ENCODE results near the gene FAM13A. TPM values are rescaled to one million over a fixed set of nuclear protein-coding genes. Genes with fewer than 3 reads are reported as not detected.

FAM13A gene
- total and polyA plus RNA-seq, 2 donors (not counting 3 experiments of a cell fraction or from before 2014, with no cell fraction given) = 3.3 to 10.5 TPM

DNA sequence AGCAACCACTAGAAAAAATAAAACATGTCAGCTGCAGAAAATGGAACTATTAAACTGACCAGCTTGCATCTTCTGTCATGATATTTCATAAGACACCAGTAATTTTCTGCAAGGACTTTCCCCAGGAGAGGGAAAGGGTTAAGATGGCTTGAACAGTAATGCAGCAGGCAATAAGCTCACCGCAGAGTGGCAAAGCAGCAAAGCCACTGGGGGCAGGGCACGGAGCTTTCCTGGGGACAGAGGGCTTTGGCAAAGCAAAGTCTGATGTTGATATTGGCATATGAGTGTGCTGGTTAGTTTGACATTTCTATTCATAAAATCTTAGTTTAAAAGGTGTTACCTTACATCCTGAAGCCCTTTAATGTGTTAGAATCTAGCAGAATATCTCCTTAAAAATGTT is 304.2 kb downstream of the FAM13A start:
- Histone ChIP-seq H3K36me3 (ENCODE audit: control insufficient read depth in 2 of 2, extremely low read depth in 1 of 2, insufficient read depth in 2 of 2, low read length in 2 of 2) (peaks cover 0 to 5% of the 10 kb centered on the region in 2 experiments), H2AFZ (ENCODE audit: low read depth, low read length) (no peak overlapping the region), H3K9me3 (replicated peaks; ENCODE audit: control insufficient read depth, insufficient read depth, low read length) (no peaks in the 10 kb centered on the region), H3K27ac (ENCODE audit: insufficient read depth, low read depth, low read length) (no peak overlapping the region), H3K27me3 (ENCODE audit: control insufficient read depth in 2 of 2, insufficient read depth in 2 of 2, low read length in 2 of 2) (no peaks in the 10 kb centered on the region), H3K4me2 (ENCODE audit: insufficient read depth, low read length) (no peak overlapping the region), H4K20me1 (replicated peaks; ENCODE audit: control insufficient read depth, extremely low read depth, insufficient read depth, low read length) (no peaks in the 10 kb centered on the region), H3K9ac (replicated peaks; ENCODE audit: extremely low read depth, insufficient read depth, low read length) (no peak overlapping the region), H3K9me1 (replicated peaks; ENCODE audit: control insufficient read depth, extremely low read depth, insufficient read depth, low read length) (no peaks in the 10 kb centered on the region), H3K79me2 (ENCODE audit: control insufficient read depth, insufficient read depth, low read length) (no peaks in the 10 kb centered on the region), H3K4me3 (replicated peaks in 1 of 3; ENCODE audit: insufficient read depth in 1 of 3, low read depth in 1 of 3, low read length in 3 of 3) (no peak overlapping the region), H3K4me1 (ENCODE audit: control insufficient read depth, extremely low read depth, insufficient read depth, low read length) (no peaks in the 10 kb centered on the region)
- dilution Hi-C loops (cut with MboI; ENCODE audit: extremely low pct_ligation_motif_present, low sequenced_read_pairs) (no loop called here), intact Hi-C loops (cut with micrococcal nuclease) (no loop called here)
- ChIA-PET CTCF (interaction anchor here (1.2 to 1.3 kb wide), 2 partner anchors 13 to 38 kb away, joined by 5 read pairs; no protein-coding TSS in a partner anchor), POLR2A (no interaction called here)
- BruUV-seq (replicated peaks) = no TSS peak
- TF ChIP-seq JUN (IDR thresholded peaks at IDR 0.05; ENCODE audit: borderline replicate concordance, insufficient read depth, insufficient read length, low read depth) = no peak
- TF ChIP-seq FOS (IDR thresholded peaks at IDR 0.05; ENCODE audit: borderline replicate concordance, insufficient read depth, low read length) = no peak
- DNase-seq (ENCODE audit: low read depth, low spot score) (no peak), FAIRE-seq (no peak)

DNA sequence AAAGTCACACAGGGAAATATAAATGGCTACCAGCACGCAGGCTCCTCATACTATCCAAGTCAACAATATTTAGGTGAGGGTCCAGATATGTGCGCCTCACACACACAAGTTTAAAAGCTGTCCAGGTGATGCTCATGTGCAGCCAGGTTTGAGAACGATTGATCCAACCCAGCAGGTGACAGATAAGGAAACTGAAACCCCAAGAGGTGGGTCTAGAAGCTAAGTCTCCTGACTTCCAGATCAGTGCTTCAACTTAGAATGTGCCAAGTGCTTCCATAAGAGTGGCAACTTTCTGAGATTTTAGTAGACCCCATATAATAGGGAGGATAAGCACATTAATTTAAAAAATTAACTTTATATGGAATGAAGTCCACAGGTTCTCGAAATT is 304.9 kb downstream of the FAM13A start:
- DNase-seq (ENCODE audit: low read depth, low spot score) = no peak
- peaks cover 0 to 9% of the 10 kb centered on the region in 2 experiments for H3K36me3 ChIP-seq (ENCODE audit: control insufficient read depth in 2 of 2, extremely low read depth in 1 of 2, insufficient read depth in 2 of 2, low read length in 2 of 2)
- POLR2A ChIA-PET = no interaction called here
- BruUV-seq (replicated peaks) = no TSS peak
- no peaks in the 10 kb centered on the region for H4K20me1 ChIP-seq (replicated peaks; ENCODE audit: control insufficient read depth, extremely low read depth, insufficient read depth, low read length)
- CTCF ChIA-PET = interaction anchor here (0.6 to 1.3 kb wide), 3 partner anchors 13 to 43 kb away, joined by 3 to 5 read pairs (median 5); no protein-coding TSS in a partner anchor
- no peak overlapping the region for H3K4me2 ChIP-seq (ENCODE audit: insufficient read depth, low read length)
- no peaks in the 10 kb centered on the region for H3K79me2 ChIP-seq (ENCODE audit: control insufficient read depth, insufficient read depth, low read length)
- dilution Hi-C loops (cut with MboI; ENCODE audit: extremely low pct_ligation_motif_present, low sequenced_read_pairs) = no loop called here
- H3K27ac ChIP-seq (ENCODE audit: insufficient read depth, low read depth, low read length) = no peak overlapping the region
- intact Hi-C loops (cut with micrococcal nuclease) = no loop called here
- no peak for FAIRE-seq
- no peak overlapping the region for H3K9ac ChIP-seq (replicated peaks; ENCODE audit: extremely low read depth, insufficient read depth, low read length)
- TF ChIP-seq POLR2A (IDR thresholded peaks at IDR 0.05; ENCODE audit: low read depth, low read length) (no peak), MYC (IDR thresholded peaks at IDR 0.05; ENCODE audit: low read depth, low read length) (no peak), GATA2 (IDR thresholded peaks at IDR 0.05; ENCODE audit: insufficient read depth, insufficient read length, low read depth, low read length) (no peak), POLR2AphosphoS5 (IDR thresholded peaks at IDR 0.05; ENCODE audit: insufficient read depth, low read depth, low read length) (no peak), EZH2 (IDR thresholded peaks at IDR 0.05; ENCODE audit: borderline replicate concordance, low read depth, low read length, severe bottlenecking) (no peak), CTCF (IDR thresholded peaks at IDR 0.05; ENCODE audit: extremely low read depth in 1 of 2, insufficient read depth in 1 of 2, low read depth in 1 of 2, low read length in 2 of 2) (no peak)
- H3K4me1 ChIP-seq (ENCODE audit: control insufficient read depth, extremely low read depth, insufficient read depth, low read length) = no peaks in the 10 kb centered on the region
- no peak overlapping the region for H2AFZ ChIP-seq (ENCODE audit: low read depth, low read length)
- H3K9me3 ChIP-seq (replicated peaks; ENCODE audit: control insufficient read depth, insufficient read depth, low read length) = no peaks in the 10 kb centered on the region
- H3K9me1 ChIP-seq (replicated peaks; ENCODE audit: control insufficient read depth, extremely low read depth, insufficient read depth, low read length) = no peaks in the 10 kb centered on the region
- no peaks in the 10 kb centered on the region for H3K27me3 ChIP-seq (ENCODE audit: control insufficient read depth in 2 of 2, insufficient read depth in 2 of 2, low read length in 2 of 2)
- H3K4me3 ChIP-seq (replicated peaks in 1 of 3; ENCODE audit: insufficient read depth in 1 of 3, low read depth in 1 of 3, low read length in 3 of 3) = no peak overlapping the region
